COLO829 (cell line): ENCODE results near the gene KRTAP10-5.

Source experiments
- DNase-seq: peaks from one replicate; pipeline ENCODE4 v3.0.0; 2012; ENCODE audit warnings: low spot score

The KRTAP10-5 gene

DNA sequence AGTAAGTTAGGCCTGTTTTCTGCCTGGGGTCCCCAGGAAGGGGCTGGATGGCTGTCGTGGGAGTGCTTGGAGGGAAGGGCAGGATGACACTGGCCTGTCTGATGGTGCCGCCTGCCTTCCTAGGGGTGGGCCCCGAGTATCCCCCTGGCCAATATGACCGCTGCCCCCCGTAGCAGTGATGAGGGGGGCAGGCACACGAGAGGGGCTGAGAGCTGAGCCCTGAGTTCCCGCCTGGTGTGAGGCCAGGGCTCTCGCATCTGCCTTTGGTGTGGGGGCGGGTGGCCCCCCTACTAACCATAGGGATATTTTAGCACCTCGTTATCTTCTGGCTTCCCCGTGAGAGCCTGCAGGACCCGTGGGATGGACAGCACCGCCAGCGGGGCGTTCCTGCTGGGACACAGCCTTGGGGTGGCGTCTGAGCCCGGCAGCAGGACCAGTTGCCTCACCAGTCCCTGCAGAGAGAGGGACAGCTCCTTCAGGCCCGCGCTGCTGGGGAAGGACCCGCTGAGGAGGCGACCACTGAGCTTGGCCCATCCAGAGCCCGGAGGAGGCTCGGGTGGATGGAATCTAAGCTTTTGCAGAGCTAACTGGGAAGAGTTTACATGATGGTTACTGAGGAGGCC lies 50.8 kb downstream of the KRTAP10-5 start:
- DNase-seq, result no peak
